ENCODE measurements around the gene CHRNA9. TPM values are rescaled to one million over a fixed set of nuclear protein-coding genes. Genes with fewer than 3 reads are reported as not detected.

Gene CHRNA9
- total and polyA plus RNA-seq, 5 donors from 2014 or later: 0.13 to 0.69 (median 0.37) TPM; not detected in 1

DNA sequence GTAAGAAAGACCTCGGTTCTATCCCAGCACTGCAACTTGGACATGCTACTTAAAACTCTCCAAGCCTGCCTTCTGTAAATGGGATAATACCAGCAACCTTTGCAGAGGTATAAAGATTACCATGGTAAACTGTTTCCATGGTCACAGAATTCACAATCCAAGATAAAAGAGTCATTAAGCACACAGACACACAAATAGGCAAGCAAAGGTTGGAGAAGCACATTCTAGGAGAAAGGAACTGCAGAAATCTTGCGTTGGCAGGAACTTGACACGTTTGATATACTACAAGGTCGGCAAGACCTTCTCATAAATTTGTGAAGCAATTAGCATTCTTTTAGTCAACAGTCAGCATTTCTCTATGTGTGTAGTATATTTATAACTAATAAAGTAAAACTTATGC lies 12.3 kb upstream of the CHRNA9 start:
- DNase-seq (no peak), ATAC-seq (ENCODE audit: low read depth in 2 of 2) (no peak)
- Mint-ChIP-seq H3K36me3 (no peaks in the 10 kb centered on the region), H3K27me3 (peaks cover 6% of the 10 kb centered on the region), H3K9me3 (no peaks in the 10 kb centered on the region), H3K27ac (no peak overlapping the region), H3K4me3 (no peak overlapping the region), H3K4me1 (peaks cover 7 to 26% (median 11%) of the 10 kb centered on the region in 4 donors)
- H3K4me1 ChIP-seq (ENCODE audit: control insufficient read depth, insufficient read depth, low read length, poor library complexity, severe bottlenecking): peaks cover 5% of the 10 kb centered on the region
- H3K27me3 ChIP-seq (ENCODE audit: control insufficient read depth, insufficient read depth, low read length): no peaks in the 10 kb centered on the region
- H3K9me3 ChIP-seq (ENCODE audit: control insufficient read depth in 2 of 2, low read length in 2 of 2): no peaks in the 10 kb centered on the region
- H3K36me3 ChIP-seq (ENCODE audit: control insufficient read depth, insufficient read depth, low read length): no peaks in the 10 kb centered on the region
- H3K4me3 ChIP-seq (ENCODE audit: low read depth, low read length): no peak overlapping the region
- no peak overlapping the region for H3K27ac ChIP-seq (ENCODE audit: insufficient read depth, low read length, poor library complexity, severe bottlenecking)

DNA sequence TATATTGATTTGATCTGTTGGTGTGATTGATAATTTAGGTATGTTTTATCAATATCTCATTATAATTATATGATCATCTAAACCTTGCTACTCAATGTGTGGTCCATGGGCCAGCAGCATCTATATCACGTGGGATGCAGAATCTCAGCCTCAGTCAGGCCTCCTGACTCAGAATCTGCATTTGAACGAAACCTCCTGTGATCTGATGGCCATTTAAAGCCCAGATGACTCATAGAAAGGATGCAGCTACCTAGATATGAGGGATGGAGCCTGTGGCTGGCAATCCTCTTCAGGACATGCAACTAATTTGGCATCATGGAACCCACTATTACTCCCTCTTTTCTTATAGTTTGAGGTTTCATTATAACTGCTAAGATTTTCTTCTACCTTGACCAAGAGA lies 11.3 kb upstream of the CHRNA9 start:
- ATAC-seq (ENCODE audit: low read depth in 2 of 2): no peak
- Histone ChIP-seq H3K4me3 (ENCODE audit: low read depth, low read length) (no peak overlapping the region), H3K9me3 (ENCODE audit: control insufficient read depth in 2 of 2, low read length in 2 of 2) (no peaks in the 10 kb centered on the region), H3K36me3 (ENCODE audit: control insufficient read depth, insufficient read depth, low read length) (no peaks in the 10 kb centered on the region), H3K27ac (ENCODE audit: insufficient read depth, low read length, poor library complexity, severe bottlenecking) (no peak overlapping the region), H3K4me1 (ENCODE audit: control insufficient read depth, insufficient read depth, low read length, poor library complexity, severe bottlenecking) (peaks cover 5% of the 10 kb centered on the region), H3K27me3 (ENCODE audit: control insufficient read depth, insufficient read depth, low read length) (no peaks in the 10 kb centered on the region)
- Mint-ChIP-seq H3K4me1 (peaks cover 7 to 23% (median 13%) of the 10 kb centered on the region in 4 donors), H3K36me3 (peaks cover 3% of the 10 kb centered on the region), H3K9me3 (no peaks in the 10 kb centered on the region), H3K4me3 (no peak overlapping the region), H3K27ac (peak overlapping the region in 1 of 3 donors; percentile 81), H3K27me3 (peaks cover 6% of the 10 kb centered on the region)
- no peak for DNase-seq

DNA sequence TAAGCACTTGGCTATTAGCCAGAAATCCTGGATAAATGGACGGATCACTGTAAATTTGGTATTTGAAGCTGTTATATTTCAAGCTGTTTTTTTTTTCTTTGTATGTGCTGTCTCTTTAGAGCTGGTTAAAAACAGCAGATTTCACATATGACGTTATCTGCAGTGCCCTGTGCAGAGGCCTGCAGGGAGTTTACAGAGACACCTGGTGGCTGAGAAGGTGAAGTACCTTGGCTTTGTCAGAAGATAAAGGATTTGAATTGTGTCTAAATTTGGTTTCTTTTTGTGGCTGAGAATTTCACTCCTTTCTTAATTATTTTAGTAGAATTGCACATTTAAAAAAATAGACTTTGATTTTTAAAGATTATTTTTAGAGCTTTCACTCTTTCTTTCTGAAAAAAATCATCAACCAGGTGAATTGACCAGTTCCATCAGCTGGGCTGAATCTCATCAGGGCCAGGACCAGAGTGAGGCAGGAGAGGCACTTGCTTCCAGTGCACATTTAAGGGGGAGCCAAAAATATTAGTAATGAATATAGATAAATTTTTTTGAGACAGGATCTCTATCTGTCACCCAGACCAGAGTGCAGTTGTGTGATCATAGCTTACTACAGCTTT lies 9.6 kb upstream of the CHRNA9 start:
- H3K4me1 Mint-ChIP-seq: peaks cover 7 to 23% (median 13%) of the 10 kb centered on the region in 4 donors
- no peaks in the 10 kb centered on the region for H3K9me3 Mint-ChIP-seq
- Histone ChIP-seq H3K27me3 (ENCODE audit: control insufficient read depth, insufficient read depth, low read length) (no peaks in the 10 kb centered on the region), H3K4me3 (ENCODE audit: low read depth, low read length) (no peak overlapping the region), H3K4me1 (ENCODE audit: control insufficient read depth, insufficient read depth, low read length, poor library complexity, severe bottlenecking) (peaks cover 5% of the 10 kb centered on the region), H3K9me3 (ENCODE audit: control insufficient read depth in 2 of 2, low read length in 2 of 2) (no peaks in the 10 kb centered on the region), H3K36me3 (ENCODE audit: control insufficient read depth, insufficient read depth, low read length) (no peaks in the 10 kb centered on the region), H3K27ac (ENCODE audit: insufficient read depth, low read length, poor library complexity, severe bottlenecking) (no peak overlapping the region)
- peaks cover 15% of the 10 kb centered on the region for H3K27me3 Mint-ChIP-seq
- H3K4me3 Mint-ChIP-seq: peak overlapping the region in 2 of 4 donors; percentile 1 to 2
- peaks cover 4% of the 10 kb centered on the region for H3K36me3 Mint-ChIP-seq
- peak overlapping the region in 2 of 3 donors; percentile 65 to 85 for H3K27ac Mint-ChIP-seq
- ATAC-seq (ENCODE audit: low read depth in 2 of 2) (peak; percentile 98 to 100), DNase-seq (peak; percentile 65 to 88 (median 82))

DNA sequence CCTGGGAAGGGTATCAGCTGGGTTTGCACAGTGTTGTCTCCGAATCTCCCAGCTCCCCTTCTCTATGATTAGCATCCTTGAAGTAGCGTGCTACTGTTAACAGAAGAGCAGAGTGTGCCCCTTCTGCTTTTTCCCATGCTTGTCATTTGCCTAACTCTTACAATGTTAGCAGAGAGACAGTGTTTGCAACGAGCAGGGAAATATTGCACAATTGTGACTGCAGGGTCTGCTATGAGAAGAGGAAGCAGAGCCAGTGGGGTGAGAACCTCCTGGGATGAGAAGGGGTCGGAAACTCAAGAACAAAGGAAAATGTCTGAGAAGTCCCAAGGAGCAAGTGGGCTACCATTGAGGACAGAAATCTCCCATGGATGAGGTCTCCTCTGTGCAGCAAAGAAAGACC lies 7.8 kb upstream of the CHRNA9 start:
- Mint-ChIP-seq H3K27me3 (peaks cover 18% of the 10 kb centered on the region), H3K27ac (peak overlapping the region in 2 of 3 donors; percentile 26 to 36), H3K9me3 (no peaks in the 10 kb centered on the region), H3K36me3 (peaks cover 4% of the 10 kb centered on the region), H3K4me3 (no peak overlapping the region), H3K4me1 (peaks cover 7 to 14% (median 10%) of the 10 kb centered on the region in 4 donors)
- H3K4me3 ChIP-seq (ENCODE audit: low read depth, low read length): no peak overlapping the region
- DNase-seq (no peak), ATAC-seq (ENCODE audit: low read depth in 2 of 2) (no peak)
- H3K9me3 ChIP-seq (ENCODE audit: control insufficient read depth in 2 of 2, low read length in 2 of 2): no peaks in the 10 kb centered on the region
- H3K27me3 ChIP-seq (ENCODE audit: control insufficient read depth, insufficient read depth, low read length): no peaks in the 10 kb centered on the region
- H3K4me1 ChIP-seq (ENCODE audit: control insufficient read depth, insufficient read depth, low read length, poor library complexity, severe bottlenecking): peaks cover 5% of the 10 kb centered on the region
- H3K27ac ChIP-seq (ENCODE audit: insufficient read depth, low read length, poor library complexity, severe bottlenecking): no peak overlapping the region
- no peaks in the 10 kb centered on the region for H3K36me3 ChIP-seq (ENCODE audit: control insufficient read depth, insufficient read depth, low read length)

DNA sequence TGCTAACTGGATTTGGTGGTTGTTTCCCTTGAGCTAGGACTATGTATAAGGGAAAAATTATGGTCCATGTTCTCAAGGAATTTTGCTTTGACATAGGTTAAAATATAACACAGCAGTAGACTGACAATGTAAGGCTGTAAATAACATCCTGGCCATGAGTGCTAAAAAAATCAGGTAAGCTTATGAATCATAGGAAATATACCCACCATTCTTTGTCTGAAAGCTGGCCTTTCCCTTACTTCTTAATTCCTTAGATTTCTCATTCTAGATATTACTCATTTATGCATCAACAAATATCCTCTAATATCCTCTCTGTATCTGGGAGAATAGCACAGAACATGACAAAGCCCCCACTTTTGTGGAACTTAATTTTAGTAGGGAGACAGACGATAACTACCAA lies 6.8 kb upstream of the CHRNA9 start:
- ATAC-seq (ENCODE audit: low read depth in 2 of 2) (no peak), DNase-seq (no peak)
- Mint-ChIP-seq H3K27me3 (peaks cover 18% of the 10 kb centered on the region), H3K36me3 (peaks cover 4% of the 10 kb centered on the region), H3K4me3 (no peak overlapping the region), H3K27ac (peak overlapping the region in 1 of 3 donors; percentile 12), H3K9me3 (no peaks in the 10 kb centered on the region), H3K4me1 (peaks cover 7 to 14% (median 9%) of the 10 kb centered on the region in 4 donors)
- no peak overlapping the region for H3K27ac ChIP-seq (ENCODE audit: insufficient read depth, low read length, poor library complexity, severe bottlenecking)
- H3K9me3 ChIP-seq (ENCODE audit: control insufficient read depth in 2 of 2, low read length in 2 of 2): no peaks in the 10 kb centered on the region
- H3K27me3 ChIP-seq (ENCODE audit: control insufficient read depth, insufficient read depth, low read length): peaks cover 5% of the 10 kb centered on the region
- H3K36me3 ChIP-seq (ENCODE audit: control insufficient read depth, insufficient read depth, low read length): no peaks in the 10 kb centered on the region
- peaks cover 5% of the 10 kb centered on the region for H3K4me1 ChIP-seq (ENCODE audit: control insufficient read depth, insufficient read depth, low read length, poor library complexity, severe bottlenecking)
- no peak overlapping the region for H3K4me3 ChIP-seq (ENCODE audit: low read depth, low read length)

DNA sequence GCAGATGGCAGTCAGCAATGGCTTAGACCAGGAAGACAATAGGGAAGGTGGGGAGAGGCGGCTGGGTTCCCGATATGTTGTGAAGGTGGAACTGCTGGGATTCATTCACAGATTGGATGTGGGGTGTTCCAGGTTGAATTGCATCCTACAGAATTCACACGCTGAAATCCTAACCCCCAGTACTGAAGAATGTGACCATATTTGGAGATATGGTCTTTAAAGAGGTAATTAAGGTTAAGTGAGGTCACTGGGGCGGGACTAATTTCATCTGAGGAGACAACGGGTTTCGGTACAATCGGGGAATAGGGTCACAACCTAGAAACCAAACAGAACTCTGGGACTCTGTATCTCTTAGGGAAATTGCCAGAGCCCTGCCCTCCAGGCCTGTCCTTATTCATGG lies 5.3 kb upstream of the CHRNA9 start:
- Histone ChIP-seq H3K27me3 (ENCODE audit: control insufficient read depth, insufficient read depth, low read length) (peaks cover 5% of the 10 kb centered on the region), H3K36me3 (ENCODE audit: control insufficient read depth, insufficient read depth, low read length) (no peaks in the 10 kb centered on the region), H3K4me1 (ENCODE audit: control insufficient read depth, insufficient read depth, low read length, poor library complexity, severe bottlenecking) (peaks cover 5% of the 10 kb centered on the region), H3K4me3 (ENCODE audit: low read depth, low read length) (no peak overlapping the region), H3K27ac (ENCODE audit: insufficient read depth, low read length, poor library complexity, severe bottlenecking) (no peak overlapping the region), H3K9me3 (ENCODE audit: control insufficient read depth in 2 of 2, low read length in 2 of 2) (no peaks in the 10 kb centered on the region)
- Mint-ChIP-seq H3K27me3 (peaks cover 18% of the 10 kb centered on the region), H3K9me3 (no peaks in the 10 kb centered on the region), H3K4me3 (no peak overlapping the region), H3K4me1 (peaks cover 7 to 10% (median 7%) of the 10 kb centered on the region in 4 donors), H3K36me3 (peaks cover 4% of the 10 kb centered on the region), H3K27ac (no peak overlapping the region)
- DNase-seq: no peak
- no peak for ATAC-seq (ENCODE audit: low read depth in 2 of 2)

DNA sequence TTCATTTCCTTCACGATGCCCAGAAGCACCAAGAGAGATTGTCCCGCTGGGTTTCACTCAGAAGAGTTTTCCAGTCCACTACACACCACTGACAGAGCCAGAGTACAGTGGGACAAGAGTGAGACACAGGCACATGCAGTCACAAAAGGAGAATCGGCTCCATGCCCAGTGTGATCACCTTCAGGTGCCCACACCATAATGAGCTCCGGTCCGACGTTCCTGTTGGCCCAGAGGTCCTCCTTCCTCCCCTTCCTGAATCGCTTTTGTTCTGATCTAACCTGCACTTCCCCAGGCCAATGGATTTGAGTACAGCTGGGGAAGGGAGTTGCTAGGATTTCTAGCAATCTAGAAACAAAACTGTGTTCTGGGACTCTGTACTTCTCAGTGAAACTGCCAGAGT lies 4.6 kb upstream of the CHRNA9 start:
- H3K36me3 ChIP-seq (ENCODE audit: control insufficient read depth, insufficient read depth, low read length): no peaks in the 10 kb centered on the region
- H3K9me3 ChIP-seq (ENCODE audit: control insufficient read depth in 2 of 2, low read length in 2 of 2): no peaks in the 10 kb centered on the region
- H3K36me3 Mint-ChIP-seq: peaks cover 4% of the 10 kb centered on the region
- no peaks in the 10 kb centered on the region for H3K4me1 ChIP-seq (ENCODE audit: control insufficient read depth, insufficient read depth, low read length, poor library complexity, severe bottlenecking)
- ATAC-seq (ENCODE audit: low read depth in 2 of 2) (no peak), DNase-seq (no peak)
- H3K27ac ChIP-seq (ENCODE audit: insufficient read depth, low read length, poor library complexity, severe bottlenecking): no peak overlapping the region
- H3K27me3 Mint-ChIP-seq: peaks cover 19% of the 10 kb centered on the region
- H3K4me1 Mint-ChIP-seq: peaks cover 2 to 4% (median 2%) of the 10 kb centered on the region in 4 donors
- H3K9me3 Mint-ChIP-seq: no peaks in the 10 kb centered on the region
- H3K4me3 ChIP-seq (ENCODE audit: low read depth, low read length): no peak overlapping the region
- H3K27ac Mint-ChIP-seq: no peak overlapping the region
- H3K4me3 Mint-ChIP-seq: no peak overlapping the region
- H3K27me3 ChIP-seq (ENCODE audit: control insufficient read depth, insufficient read depth, low read length): peaks cover 7% of the 10 kb centered on the region

DNA sequence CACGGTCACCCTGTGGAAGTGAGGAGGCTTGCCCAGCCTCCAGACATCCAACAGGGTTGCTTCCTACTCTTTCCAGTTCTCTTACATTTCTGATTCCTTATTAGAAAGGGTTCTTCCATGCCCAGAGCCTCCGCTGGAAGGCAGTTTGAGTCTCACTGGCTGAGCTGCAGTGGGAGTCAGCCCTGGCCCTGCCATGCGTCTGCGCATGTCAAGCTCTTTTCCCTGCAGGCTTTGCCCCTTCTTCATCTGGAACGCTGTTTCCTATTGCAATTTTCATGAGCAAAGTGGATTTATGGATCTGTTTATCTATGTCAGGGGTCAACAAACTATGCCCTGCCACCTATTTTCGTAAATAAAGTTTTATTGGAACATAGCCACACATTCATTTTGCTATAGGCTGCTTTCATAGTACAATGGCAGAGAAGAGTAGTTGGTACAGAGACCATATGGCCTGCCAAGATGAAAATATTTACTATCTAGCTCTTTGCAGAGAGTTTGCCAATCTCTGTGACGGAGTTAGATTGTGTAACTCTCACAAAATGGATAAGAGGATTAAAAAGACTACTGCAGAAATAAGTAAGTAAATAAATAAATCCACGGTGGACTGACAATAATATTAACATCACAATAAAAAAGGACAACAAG lies 3.9 kb upstream of the CHRNA9 start:
- no peaks in the 10 kb centered on the region for H3K36me3 ChIP-seq (ENCODE audit: control insufficient read depth, insufficient read depth, low read length)
- Mint-ChIP-seq H3K4me3 (no peak overlapping the region), H3K9me3 (no peaks in the 10 kb centered on the region), H3K36me3 (peaks cover 4% of the 10 kb centered on the region), H3K4me1 (peaks cover 0 to 3% (median 0%) of the 10 kb centered on the region in 4 donors), H3K27me3 (peaks cover 20% of the 10 kb centered on the region), H3K27ac (no peak overlapping the region)
- H3K4me3 ChIP-seq (ENCODE audit: low read depth, low read length): no peak overlapping the region
- no peaks in the 10 kb centered on the region for H3K4me1 ChIP-seq (ENCODE audit: control insufficient read depth, insufficient read depth, low read length, poor library complexity, severe bottlenecking)
- DNase-seq (no peak), ATAC-seq (ENCODE audit: low read depth in 2 of 2) (no peak)
- no peaks in the 10 kb centered on the region for H3K9me3 ChIP-seq (ENCODE audit: control insufficient read depth in 2 of 2, low read length in 2 of 2)
- H3K27ac ChIP-seq (ENCODE audit: insufficient read depth, low read length, poor library complexity, severe bottlenecking): no peak overlapping the region
- peaks cover 7% of the 10 kb centered on the region for H3K27me3 ChIP-seq (ENCODE audit: control insufficient read depth, insufficient read depth, low read length)
